Thymus (tissue), 11 donors: ENCODE data around the gene TRAPPC12. TPM values are rescaled to one million over a fixed set of nuclear protein-coding genes. Genes with fewer than 3 reads are reported as not detected.

ENCODE experiments used
- DNase-seq, 9 donors: peaks; one replicate each; pipeline ENCODE4 v3.0.0-alpha.2; 2013; ENCODE audit warnings: low spot score in 9 of 9, low read depth in 6 of 9, missing footprints in 1 of 9
- H3K27ac ChIP-seq, 2 donors: one replicate each; pipeline ENCODE4 v1.5.1; 2013; ENCODE audit warnings: control low read depth in 1 of 2, low read depth in 1 of 2, low read length in 1 of 2, mild to moderate bottlenecking in 1 of 2, moderate library complexity in 1 of 2
- H3K27me3 ChIP-seq, 2 donors: one replicate each; pipeline ENCODE4 v1.5.1; 2013; ENCODE audit warnings: low read length in 1 of 2; ENCODE audit not compliant: control insufficient read depth in 2 of 2, insufficient read depth in 1 of 2
- H3K36me3 ChIP-seq, 2 donors: one replicate each; pipeline ENCODE4 v1.5.1; 2013; ENCODE audit warnings: low read length in 1 of 2, mild to moderate bottlenecking in 1 of 2, moderate library complexity in 1 of 2; ENCODE audit not compliant: control insufficient read depth in 2 of 2, insufficient read depth in 2 of 2
- H3K4me1 ChIP-seq, 2 donors: one replicate each; pipeline ENCODE4 v1.5.1; 2013; ENCODE audit warnings: low read length in 2 of 2; ENCODE audit not compliant: control insufficient read depth in 2 of 2, insufficient read depth in 2 of 2
- H3K4me3 ChIP-seq, 2 donors: one replicate each; pipeline ENCODE4 v1.5.1; 2013; ENCODE audit warnings: low read length in 2 of 2, control low read depth in 1 of 2, mild to moderate bottlenecking in 1 of 2
- H3K9me3 ChIP-seq, 2 donors: one replicate each; pipeline ENCODE4 v1.5.1; 2013; ENCODE audit warnings: low read length in 1 of 2, mild to moderate bottlenecking in 1 of 2; ENCODE audit not compliant: control insufficient read depth in 2 of 2, insufficient read depth in 1 of 2
- WGBS: extraction: QIAGEN DNeasy Blood & Tissue Kit; methylation state at CpG from one replicate; pipeline ENCODE4 v1.1.7; 2013; 5-methylcytosine and 5-hydroxymethylcytosine counted together
- polyA plus RNA-seq: library from polyadenylated mRNA; stranded (reverse); fragments of 200-250 nt; gene quantifications from one replicate; pipeline ENCODE4 v1.2.3, GENCODE V29; 2013
- total RNA-seq: library from RNA; stranded (reverse); fragments of 120-200 nt; gene quantifications from one replicate; pipeline ENCODE4 v1.2.4, GENCODE V29; 2013
- donor health status: healthy.

The TRAPPC12 gene
- total and polyA plus RNA-seq, 2 donors, result 41.8 to 136 TPM

GRCh38 chr2:3342324-3342723 is 37.2 kb upstream of the TRAPPC12 start:
- no peaks in the 10 kb centered on the region for H3K27me3 ChIP-seq
- H3K4me1 ChIP-seq, result no peaks in the 10 kb centered on the region
- no peak overlapping the region for H3K27ac ChIP-seq
- peaks cover 7 to 8% of the 10 kb centered on the region in 2 donors for H3K36me3 ChIP-seq
- DNase-seq, result no peak
- no peaks in the 10 kb centered on the region for H3K9me3 ChIP-seq
- no peak overlapping the region for H3K4me3 ChIP-seq
- WGBS, result 98% methylated on average over 9 of the region's 9 CpGs

- H3K27me3 ChIP-seq, result no peaks in the 10 kb centered on the region
- DNase-seq, result no peak
- no peaks in the 10 kb centered on the region for H3K4me1 ChIP-seq
- H3K27ac ChIP-seq, result no peak overlapping the region
- no peaks in the 10 kb centered on the region for H3K9me3 ChIP-seq
- no peak overlapping the region for H3K4me3 ChIP-seq
- WGBS, result 97% methylated on average over 11 of the region's 11 CpGs
- peaks cover 4 to 8% of the 10 kb centered on the region in 2 donors for H3K36me3 ChIP-seq
Measured at GRCh38 chr2:3343012-3343411, 36.5 kb upstream of the TRAPPC12 start.

- 99% methylated on average over 6 of the region's 6 CpGs for WGBS
- H3K27ac ChIP-seq, result no peak overlapping the region
- H3K36me3 ChIP-seq, result peaks cover 7 to 10% of the 10 kb centered on the region in 2 donors
Measured at GRCh38 chr2:3344897-3345296, 34.6 kb upstream of the TRAPPC12 start.

DNA sequence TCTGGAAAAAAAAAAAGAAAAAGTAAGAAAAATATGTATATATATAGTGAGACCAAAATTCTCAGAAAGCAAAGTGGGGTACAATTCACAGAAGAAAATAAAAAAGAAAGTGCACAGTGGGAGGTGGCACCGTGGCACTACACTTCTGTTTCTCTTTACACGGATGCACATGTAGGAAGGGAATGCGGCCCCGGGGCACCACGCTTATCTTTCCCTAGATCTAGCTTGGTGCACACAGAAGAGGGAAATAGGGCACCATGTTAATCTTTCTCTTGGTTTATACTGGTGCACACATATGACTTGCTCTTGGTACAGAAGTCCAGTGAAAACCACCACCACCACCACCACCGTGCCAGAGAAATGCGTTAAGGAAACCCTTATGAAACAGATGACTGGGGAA is 33.9 kb upstream of the TRAPPC12 start:
- Histone ChIP-seq H3K27me3 (no peaks in the 10 kb centered on the region), H3K9me3 (peaks cover 1 to 4% of the 10 kb centered on the region in 2 donors), H3K4me1 (peaks cover 0 to 2% of the 10 kb centered on the region in 2 donors), H3K4me3 (no peak overlapping the region), H3K27ac (no peak overlapping the region), H3K36me3 (peaks cover 7 to 10% of the 10 kb centered on the region in 2 donors)
- DNase-seq, result no peak
- 97% methylated on average over 7 of the region's 7 CpGs for WGBS

More at GRCh38 chr2:3344897-3345296, 34.6 kb upstream of the TRAPPC12 start:
- DNase-seq, result no peak
- H3K4me3 ChIP-seq, result no peak overlapping the region
- H3K4me1 ChIP-seq, result peaks cover 0 to 2% of the 10 kb centered on the region in 2 donors
- H3K9me3 ChIP-seq, result peaks cover 1 to 4% of the 10 kb centered on the region in 2 donors
- no peaks in the 10 kb centered on the region for H3K27me3 ChIP-seq

GRCh38 chr2:3348767-3349166 is 30.7 kb upstream of the TRAPPC12 start:
- DNase-seq, result no peak
- Histone ChIP-seq H3K27me3 (no peaks in the 10 kb centered on the region), H3K36me3 (peaks cover 8 to 24% of the 10 kb centered on the region in 2 donors), H3K4me3 (no peak overlapping the region), H3K9me3 (peaks cover 4 to 5% of the 10 kb centered on the region in 2 donors), H3K27ac (peak overlapping the region in 1 of 2 donors; percentile 24), H3K4me1 (peaks cover 0 to 2% of the 10 kb centered on the region in 2 donors)
- WGBS, result 94% methylated on average over 12 of the region's 12 CpGs

DNA sequence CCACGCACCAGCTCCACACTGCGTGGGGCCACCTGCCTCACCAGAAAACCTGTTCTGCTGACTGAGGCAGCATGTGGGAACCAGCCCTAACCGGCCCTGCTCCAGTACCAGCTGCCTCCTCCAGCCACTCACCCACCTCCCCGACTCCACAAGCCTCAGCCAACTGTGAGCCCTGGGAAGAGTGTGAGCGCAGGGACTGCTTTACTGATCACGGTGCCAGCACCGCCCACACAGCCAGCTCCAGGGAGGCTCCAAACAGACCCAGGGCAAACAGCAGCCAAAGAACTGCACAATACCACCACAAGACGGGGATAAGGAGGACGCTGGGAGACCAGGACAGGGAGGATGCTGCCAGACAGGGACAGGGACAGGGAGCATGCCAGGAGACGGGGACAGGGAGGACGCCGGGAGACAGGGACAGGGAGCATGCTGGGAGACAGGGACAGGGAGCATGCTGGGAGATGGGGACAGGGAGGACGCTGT is 30.2 kb upstream of the TRAPPC12 start:
- Histone ChIP-seq H3K9me3 (peaks cover 4 to 5% of the 10 kb centered on the region in 2 donors), H3K27me3 (no peaks in the 10 kb centered on the region), H3K4me1 (peaks cover 0 to 2% of the 10 kb centered on the region in 2 donors), H3K4me3 (no peak overlapping the region), H3K36me3 (peaks cover 11 to 28% of the 10 kb centered on the region in 2 donors), H3K27ac (peak overlapping the region in 1 of 2 donors; percentile 12)
- DNase-seq, result no peak
- 94% methylated on average over 13 of the region's 13 CpGs for WGBS

DNA sequence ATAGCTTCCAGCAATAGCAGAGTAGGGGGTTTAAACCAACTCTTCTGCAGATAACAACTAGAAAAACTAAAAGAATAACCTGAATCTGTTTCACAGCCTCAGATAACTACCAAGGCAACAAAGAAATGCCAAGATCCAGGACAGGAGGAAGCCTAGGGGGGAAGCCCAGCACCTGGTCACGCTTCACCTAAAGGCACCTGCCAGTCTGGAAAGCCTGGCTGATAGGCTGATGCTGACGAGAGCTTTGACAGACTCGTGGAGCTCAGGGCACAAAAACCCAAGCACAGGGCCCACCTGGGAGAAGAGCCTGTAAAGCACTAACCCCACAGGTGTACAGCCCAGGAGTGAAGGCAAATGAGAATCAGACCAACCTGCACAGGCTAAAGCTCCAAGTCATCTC is 24.5 kb upstream of the TRAPPC12 start:
- Histone ChIP-seq H3K27ac (no peak overlapping the region), H3K36me3 (peaks cover 10 to 23% of the 10 kb centered on the region in 2 donors), H3K9me3 (peaks cover 0 to 3% of the 10 kb centered on the region in 2 donors), H3K4me1 (peaks cover 0 to 6% of the 10 kb centered on the region in 2 donors), H3K4me3 (no peak overlapping the region), H3K27me3 (no peaks in the 10 kb centered on the region)
- DNase-seq, result no peak
- 95% methylated on average over 3 of the region's 3 CpGs for WGBS

DNA sequence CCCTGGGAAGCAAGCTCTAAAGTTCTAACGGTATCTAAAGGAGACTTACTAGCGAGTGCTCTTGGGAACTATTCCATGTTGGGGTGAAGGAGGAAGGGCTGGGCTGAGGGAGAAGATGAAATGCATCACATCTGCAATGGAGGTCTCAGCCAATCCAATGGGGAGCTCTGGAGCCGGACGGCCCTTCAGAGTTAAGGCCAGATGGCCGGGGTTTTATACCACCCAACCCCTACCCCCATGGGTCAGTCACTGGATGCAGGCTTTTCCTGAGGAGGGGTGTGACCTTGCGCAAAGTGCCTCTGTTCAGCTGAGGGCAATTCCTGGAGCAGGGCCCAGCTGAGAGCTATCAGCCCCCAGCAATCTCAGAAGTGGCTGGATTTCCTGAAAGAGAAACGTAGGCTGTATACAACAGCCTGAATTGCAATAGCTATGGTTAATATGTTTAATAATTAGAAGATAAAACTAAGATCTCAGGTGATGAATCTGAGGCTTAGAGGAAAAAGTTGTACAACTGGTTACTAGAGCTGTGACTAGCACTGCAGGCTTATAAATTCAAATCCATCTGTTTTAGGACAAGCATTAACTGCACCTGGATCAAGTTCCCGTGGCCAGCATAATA is 23.4 kb upstream of the TRAPPC12 start:
- H3K4me3 ChIP-seq, result no peak overlapping the region
- no peak overlapping the region for H3K27ac ChIP-seq
- peaks cover 10 to 23% of the 10 kb centered on the region in 2 donors for H3K36me3 ChIP-seq
- no peaks in the 10 kb centered on the region for H3K27me3 ChIP-seq
- 96% methylated on average over 8 of the region's 8 CpGs for WGBS
- H3K9me3 ChIP-seq, result peaks cover 0 to 3% of the 10 kb centered on the region in 2 donors
- peaks cover 0 to 6% of the 10 kb centered on the region in 2 donors for H3K4me1 ChIP-seq
- DNase-seq, result no peak

- Histone ChIP-seq H3K36me3 (peaks cover 10 to 17% of the 10 kb centered on the region in 2 donors), H3K27ac (no peak overlapping the region), H3K9me3 (peaks cover 0 to 3% of the 10 kb centered on the region in 2 donors), H3K27me3 (no peaks in the 10 kb centered on the region), H3K4me3 (no peak overlapping the region), H3K4me1 (peaks cover 0 to 6% of the 10 kb centered on the region in 2 donors)
- no peak for DNase-seq
- WGBS, result 95% methylated on average over 2 of the region's 2 CpGs
Measured at GRCh38 chr2:3356799-3357198, 22.7 kb upstream of the TRAPPC12 start.
